Spleen (tissue), 11 donors: ENCODE data around the gene COTL1. TPM values are rescaled to one million over a fixed set of nuclear protein-coding genes. Genes with fewer than 3 reads are reported as not detected.

ENCODE experiments used
- DNase-seq: peaks from one replicate; pipeline ENCODE4 v3.0.0-alpha.2; 2020
- H3K27ac ChIP-seq, 8 donors: fragments of 200-600 bp; sonication (generic) in 7 of 8; 1 replicate in 4 of 8; 2 replicates in 4 of 8; pipeline versions ENCODE4 v1.5.0 to v1.8.0; 2016 to 2021; ENCODE audit warnings: inconsistent platforms in 4 of 8, mild to moderate bottlenecking in 4 of 8, moderate library complexity in 1 of 8
- H3K27me3 ChIP-seq, 7 donors: fragments of 200-600 bp; sonication (generic) in 6 of 7; replicated peaks in 1 of 7; 1 replicate in 4 of 7; 2 replicates in 3 of 7; pipeline versions ENCODE4 v1.5.0 to v1.8.0; 2016 to 2021; ENCODE audit warnings: inconsistent platforms in 3 of 7, mild to moderate bottlenecking in 1 of 7
- H3K36me3 ChIP-seq, 6 donors: fragments of 200-600 bp; sonication (generic) in 5 of 6; 1 replicate in 4 of 6; 2 replicates in 2 of 6; pipeline versions ENCODE4 v1.5.0 to v1.8.0; 2016 to 2021; ENCODE audit warnings: inconsistent platforms in 2 of 6
- H3K4me1 ChIP-seq, 6 donors: fragments of 200-600 bp; sonication (generic) in 5 of 6; 1 replicate in 3 of 6; 2 replicates in 3 of 6; pipeline versions ENCODE4 v1.5.0 to v1.8.0; 2016 to 2021; ENCODE audit warnings: inconsistent platforms in 3 of 6
- H3K4me3 ChIP-seq, 8 donors: fragments of 200-600 bp; sonication (generic) in 7 of 8; 1 replicate in 4 of 8; 2 replicates in 4 of 8; pipeline versions ENCODE4 v1.5.0 to v1.8.0; 2016 to 2021; ENCODE audit warnings: inconsistent platforms in 4 of 8, mild to moderate bottlenecking in 4 of 8, moderate library complexity in 2 of 8
- H3K9me3 ChIP-seq, 8 donors: fragments of 200-600 bp; sonication (generic) in 7 of 8; 1 replicate in 4 of 8; 2 replicates in 4 of 8; pipeline versions ENCODE4 v1.5.0 to v1.8.0; 2016 to 2021; ENCODE audit warnings: inconsistent platforms in 4 of 8
- POLR2A ChIP-seq, 3 donors: fragments of 450-650 bp; IDR thresholded peaks; one replicate each; pipeline ENCODE4 v1.5.1; 2017; ENCODE audit warnings: antibody characterized with exemption in 3 of 3, mild to moderate bottlenecking in 1 of 3
- POLR2AphosphoS5 ChIP-seq, 3 donors: sonication (generic); formaldehyde crosslinking; IDR thresholded peaks; one replicate each; pipeline ENCODE4 v1.5.1; 2017; ENCODE audit warnings: antibody characterized with exemption in 3 of 3
- WGBS, 5 donors: extraction: QIAGEN DNeasy Blood & Tissue Kit in 3 of 5; methylation state at CpG; one replicate each; pipeline versions ENCODE4 v1.1.5 to v1.1.7; 2013 to 2018; 5-methylcytosine and 5-hydroxymethylcytosine counted together
- intact Hi-C: fragments of 100-400 bp; cut with DNase I; formaldehyde crosslinking; loops from one replicate; pipeline ENCODE4 v1.15.0; 2023; ENCODE audit warnings: low total_unique reads
- polyA plus RNA-seq, 3 donors: library from polyadenylated mRNA; stranded (reverse); fragments of 200-250 nt; gene quantifications; one replicate each; pipeline ENCODE4 v1.2.1, GENCODE V29; 2013
- total RNA-seq, 7 donors: library from RNA; depleted of rRNA in 3 of 7; stranded (reverse); fragments of >200 nt in 3 of 7; fragmentation: NEBNext Ultra II Directional in 4 of 7; extraction: Animal tissue kit (Norgen Biotek cat#: 25700) in 4 of 7; gene quantifications; one replicate each; pipeline versions ENCODE4 v1.1.0 to v1.2.1, GENCODE V29; 2016 to 2021
- TF ChIP-seq, protein P1 (sequence below), 11 experiments: fragments of 200-600 bp in 7 of 11; fragments of 450-650 bp in 4 of 11; sonication (generic) in 4 of 11; IDR thresholded peaks in 8 of 11; conservative IDR thresholded peaks in 3 of 11; 1 replicate in 7 of 11; 2 replicates in 4 of 11; pipeline versions ENCODE4 v1.4.0 to v1.8.0; 2016 to 2021; ENCODE audit warnings: antibody characterized with exemption in 11 of 11, inconsistent platforms in 4 of 11, mild to moderate bottlenecking in 1 of 11
- donor health status: healthy with polysubstance abuse.
- donor health status: DM: no; HTN: no; CAD: no; lungs with moderate emphysema.
- donor health status: DM: no; HTN: no; CAD: no.
- donor health status: Bipolar disorder and iron deficiency.
- donor health status: healthy.
- donor health status: DM: no; HTN: no; CAD: no.
- donor health status: DM: yes; HTN: yes; CAD: no.

COTL1 gene
- total and polyA plus RNA-seq, 10 donors, result 284 to 655 (median 397) TPM

DNA sequence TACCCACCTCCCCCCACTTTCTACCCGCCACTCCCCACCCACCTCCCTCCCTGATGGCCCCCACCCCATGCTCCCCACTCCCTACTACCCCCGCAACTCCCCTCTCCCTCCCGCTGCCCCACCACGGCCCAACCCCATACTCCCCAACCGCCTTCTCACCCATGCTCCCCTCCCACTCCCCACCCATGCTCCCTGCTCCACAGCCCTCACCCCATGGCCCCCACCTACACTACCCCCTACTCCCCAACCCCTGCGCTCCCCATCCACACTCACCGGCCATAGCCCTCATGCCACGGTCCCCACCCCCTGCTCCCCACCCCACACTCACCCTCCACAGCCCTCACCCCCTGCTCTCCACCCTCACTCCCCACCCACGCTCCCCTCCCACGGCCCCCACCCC is 13.9 kb downstream of the COTL1 start:
- 66 to 74% (median 72%) methylated on average over 9 to 10 of the region's 10 CpGs for WGBS, 5 donors
- intact Hi-C loops, result no loop called here
- Histone ChIP-seq H3K4me1 (peaks cover 85 to 100% (median 99%) of the 10 kb centered on the region in 6 donors), H3K27ac (peak overlapping the region in 7 of 8 donors; percentile 61 to 97 (median 94)), H3K36me3 (peaks cover 0 to 34% (median 0%) of the 10 kb centered on the region in 6 donors), H3K4me3 (peak overlapping the region in 1 of 8 donors; percentile 57), H3K27me3 (no peaks in the 10 kb centered on the region), H3K9me3 (peaks cover 0 to 6% (median 0%) of the 10 kb centered on the region in 8 donors)
- TF ChIP-seq POLR2A (IDR thresholded peaks at IDR 0.05) (no peak), POLR2AphosphoS5 (IDR thresholded peaks at IDR 0.05) (no peak)
- TF ChIP-seq, protein P1, sequence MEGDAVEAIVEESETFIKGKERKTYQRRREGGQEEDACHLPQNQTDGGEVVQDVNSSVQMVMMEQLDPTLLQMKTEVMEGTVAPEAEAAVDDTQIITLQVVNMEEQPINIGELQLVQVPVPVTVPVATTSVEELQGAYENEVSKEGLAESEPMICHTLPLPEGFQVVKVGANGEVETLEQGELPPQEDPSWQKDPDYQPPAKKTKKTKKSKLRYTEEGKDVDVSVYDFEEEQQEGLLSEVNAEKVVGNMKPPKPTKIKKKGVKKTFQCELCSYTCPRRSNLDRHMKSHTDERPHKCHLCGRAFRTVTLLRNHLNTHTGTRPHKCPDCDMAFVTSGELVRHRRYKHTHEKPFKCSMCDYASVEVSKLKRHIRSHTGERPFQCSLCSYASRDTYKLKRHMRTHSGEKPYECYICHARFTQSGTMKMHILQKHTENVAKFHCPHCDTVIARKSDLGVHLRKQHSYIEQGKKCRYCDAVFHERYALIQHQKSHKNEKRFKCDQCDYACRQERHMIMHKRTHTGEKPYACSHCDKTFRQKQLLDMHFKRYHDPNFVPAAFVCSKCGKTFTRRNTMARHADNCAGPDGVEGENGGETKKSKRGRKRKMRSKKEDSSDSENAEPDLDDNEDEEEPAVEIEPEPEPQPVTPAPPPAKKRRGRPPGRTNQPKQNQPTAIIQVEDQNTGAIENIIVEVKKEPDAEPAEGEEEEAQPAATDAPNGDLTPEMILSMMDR (IDR thresholded peaks at IDR 0.05 in 8 of 11, conservative IDR thresholded peaks at IDR 0.05 in 3 of 11), result no peak
- no peak for DNase-seq

- H3K27me3 ChIP-seq, result no peaks in the 10 kb centered on the region
- intact Hi-C loops, result no loop called here
- 36 to 50% (median 45%) methylated on average over 20 to 23 of the region's 23 CpGs for WGBS, 5 donors
- peak overlapping the region; percentile 61 to 97 (median 94) for H3K27ac ChIP-seq
- H3K4me1 ChIP-seq, result peaks cover 84 to 100% (median 99%) of the 10 kb centered on the region in 6 donors
- TF ChIP-seq, protein P1 (IDR thresholded peaks at IDR 0.05 in 8 of 11, conservative IDR thresholded peaks at IDR 0.05 in 3 of 11), result no peak
- TF ChIP-seq POLR2AphosphoS5 (IDR thresholded peaks at IDR 0.05), result peak; percentile 71 to 83 (median 79)
- TF ChIP-seq POLR2A (IDR thresholded peaks at IDR 0.05), result peak in 1 of 3 donors; percentile 41
- peak; percentile 91 for DNase-seq
- H3K9me3 ChIP-seq, result peaks cover 0 to 6% (median 0%) of the 10 kb centered on the region in 8 donors
- H3K36me3 ChIP-seq, result peaks cover 0 to 33% (median 0%) of the 10 kb centered on the region in 6 donors
- peak overlapping the region in 4 of 8 donors; percentile 3 to 57 (median 6) for H3K4me3 ChIP-seq
These were observed 14.6 kb downstream of the COTL1 start for GRCh38 chr16:84603140-84603816.

- Histone ChIP-seq H3K27ac (peak overlapping the region; percentile 90 to 97 (median 94)), H3K36me3 (peaks cover 0 to 27% (median 0%) of the 10 kb centered on the region in 6 donors), H3K4me3 (peak overlapping the region in 6 of 8 donors; percentile 19 to 63 (median 23)), H3K9me3 (peaks cover 0 to 4% (median 0%) of the 10 kb centered on the region in 8 donors), H3K27me3 (no peaks in the 10 kb centered on the region), H3K4me1 (peaks cover 84 to 100% (median 99%) of the 10 kb centered on the region in 6 donors)
- intact Hi-C loops, result no loop called here
- 44 to 52% (median 44%) methylated on average over 23 to 25 of the region's 25 CpGs for WGBS, 5 donors
- DNase-seq, result no peak
- TF ChIP-seq, protein P1 (IDR thresholded peaks at IDR 0.05 in 8 of 11, conservative IDR thresholded peaks at IDR 0.05 in 3 of 11), result peak in 1 of 11 experiments; percentile 6
- TF ChIP-seq POLR2AphosphoS5 (IDR thresholded peaks at IDR 0.05) (no peak), POLR2A (IDR thresholded peaks at IDR 0.05) (no peak)
These were observed 17.3 kb downstream of the COTL1 start for GRCh38 chr16:84600343-84601229.
